Measurements from ENCODE around the gene ARHGAP31.
A peak's percentile ranks its signal among the peaks of the same experiment; 100 is the strongest.

ARHGAP31 gene

GRCh38 chr3:119427669-119428068 is 133.5 kb downstream of the ARHGAP31 start:
- no peak overlapping the region for H3K4me3 ChIP-seq (ENCODE audit: low read depth, low read length)
- ChIA-PET CTCF (interaction anchor here (1.3 kb wide), 1 partner anchor 154 kb away, joined by 5 read pairs; no protein-coding TSS in a partner anchor), POLR2A (interaction anchor here (0.7 kb wide), 1 partner anchor 922 kb away, joined by 5 read pairs; no protein-coding TSS in a partner anchor)
- no peak overlapping the region for H3K27ac ChIP-seq (ENCODE audit: extremely low read depth, low read depth, low read length)
- no peaks in the 10 kb centered on the region; the same call in none of the 2 replicates for H3K9me3 ChIP-seq (ENCODE audit: control insufficient read depth, insufficient read depth, low read depth, low read length)
- no peaks in the 10 kb centered on the region for H3K4me1 ChIP-seq (ENCODE audit: control insufficient read depth, insufficient read depth, low read length)
- peaks cover 13 to 38% of the 10 kb centered on the region in 2 experiments; a peak in 2 of 3 replicates for H3K36me3 ChIP-seq (ENCODE audit: control insufficient read depth in 2 of 2, insufficient read depth in 1 of 2, low read length in 2 of 2)
- TF ChIP-seq ZNF174 (tag by site-specific recombination; IDR thresholded peaks at IDR 0.05) (no peak), SETDB1 (IDR thresholded peaks at IDR 0.05; ENCODE audit: insufficient read length, low read length) (peak; percentile 98), TRIM28 (IDR thresholded peaks at IDR 0.05; ENCODE audit: borderline replicate concordance, low read length) (peak; percentile 72)

GRCh38 chr3:119428538-119428937 is 134.4 kb downstream of the ARHGAP31 start:
- H3K27ac ChIP-seq (ENCODE audit: extremely low read depth, low read depth, low read length): no peak overlapping the region
- TF ChIP-seq ZNF280C (tag by site-specific recombination; IDR thresholded peaks at IDR 0.05): no peak
- TF ChIP-seq ZBTB1 (tag by site-specific recombination; IDR thresholded peaks at IDR 0.05): no peak
- no peak for TF ChIP-seq HOXA7 (CRISPR knock-in tag; IDR thresholded peaks at IDR 0.05; ENCODE audit: borderline replicate concordance)
- TF ChIP-seq PBX3 (CRISPR knock-in tag; IDR thresholded peaks at IDR 0.05): no peak
- no peak for TF ChIP-seq ZFP3 (tag by site-specific recombination; IDR thresholded peaks at IDR 0.05; ENCODE audit: low read depth)
- TF ChIP-seq ZNF16 (tag by site-specific recombination; IDR thresholded peaks at IDR 0.05; ENCODE audit: low read depth): no peak
- no peak for TF ChIP-seq ZNF629 (tag by site-specific recombination; IDR thresholded peaks at IDR 0.05)
- no peak for TF ChIP-seq ZNF138 (tag by site-specific recombination; IDR thresholded peaks at IDR 0.05; ENCODE audit: borderline replicate concordance)
- TF ChIP-seq ZBTB20 (tag by site-specific recombination; IDR thresholded peaks at IDR 0.05): no peak
- no peak for TF ChIP-seq ZNF692 (tag by site-specific recombination; IDR thresholded peaks at IDR 0.05)
- no peak for TF ChIP-seq ZXDB (tag by site-specific recombination; IDR thresholded peaks at IDR 0.05)
- TF ChIP-seq HOXC10 (CRISPR knock-in tag; IDR thresholded peaks at IDR 0.05): no peak
- TF ChIP-seq PRDM10 (tag by site-specific recombination; IDR thresholded peaks at IDR 0.05): no peak
- TF ChIP-seq KLF16 (tag by site-specific recombination; IDR thresholded peaks at IDR 0.05): no peak
- no peak for TF ChIP-seq YY1 (tag by site-specific recombination; IDR thresholded peaks at IDR 0.05)
- no peak for TF ChIP-seq ZNF341 (tag by site-specific recombination; IDR thresholded peaks at IDR 0.05; ENCODE audit: low read depth)
- no peak for TF ChIP-seq ZNF510 (tag by site-specific recombination; IDR thresholded peaks at IDR 0.05; ENCODE audit: insufficient replicate concordance)
- no peak for TF ChIP-seq ZNF423 (tag by site-specific recombination; IDR thresholded peaks at IDR 0.05)
- no peaks in the 10 kb centered on the region for H3K4me1 ChIP-seq (ENCODE audit: control insufficient read depth, insufficient read depth, low read length)
- ChIA-PET CTCF (interaction anchor here (0.6 to 1.3 kb wide), 3 partner anchors 80 to 246 kb away, joined by 3 to 5 read pairs (median 4); no protein-coding TSS in a partner anchor), POLR2A (no interaction called here)
- no peak overlapping the region for H3K4me3 ChIP-seq (ENCODE audit: low read depth, low read length)
- peaks cover 13 to 47% of the 10 kb centered on the region in 2 experiments; a peak in 2 of 3 replicates for H3K36me3 ChIP-seq (ENCODE audit: control insufficient read depth in 2 of 2, insufficient read depth in 1 of 2, low read length in 2 of 2)
- H3K9me3 ChIP-seq (ENCODE audit: control insufficient read depth, insufficient read depth, low read depth, low read length): no peaks in the 10 kb centered on the region; the same call in none of the 2 replicates
